NCI-H146 (cell line): ENCODE results near the gene TMEM59.
"Not testable (repeated sequence)": the region's sequence is repeated elsewhere in the genome, so short reads cannot be mapped to it uniquely, and the experiment has no call there.

Source experiments
- DNase-seq: peaks from one replicate; lab custom pipeline; 2025; lab: John Stamatoyannopoulos, UW

The TMEM59 gene

DNA sequence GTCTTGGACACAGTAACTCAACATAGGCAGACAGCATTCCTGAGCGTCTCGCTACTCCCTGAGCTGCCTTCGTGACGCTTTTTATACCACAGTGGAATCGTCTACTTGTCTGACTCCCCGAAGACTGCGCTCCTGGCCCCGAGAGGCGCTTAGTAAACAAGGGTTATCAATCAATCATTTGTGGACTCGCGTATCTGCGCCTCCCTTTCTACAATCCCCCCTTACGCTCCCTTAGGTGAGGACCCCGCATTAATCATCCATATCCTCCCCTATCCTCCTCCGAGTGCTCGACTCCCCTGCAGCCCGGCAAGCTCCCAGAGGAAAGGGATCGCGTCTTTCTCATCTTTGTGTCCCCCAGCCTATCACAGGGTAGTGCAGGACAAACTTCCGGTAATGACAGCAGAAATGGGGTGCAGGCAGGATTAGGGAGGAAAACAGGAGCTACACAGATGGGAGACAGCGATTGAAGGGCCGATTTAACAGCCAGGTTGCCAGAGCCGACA lies 522 bp downstream of the TMEM59 start:
- peak; percentile 54 for DNase-seq

DNA sequence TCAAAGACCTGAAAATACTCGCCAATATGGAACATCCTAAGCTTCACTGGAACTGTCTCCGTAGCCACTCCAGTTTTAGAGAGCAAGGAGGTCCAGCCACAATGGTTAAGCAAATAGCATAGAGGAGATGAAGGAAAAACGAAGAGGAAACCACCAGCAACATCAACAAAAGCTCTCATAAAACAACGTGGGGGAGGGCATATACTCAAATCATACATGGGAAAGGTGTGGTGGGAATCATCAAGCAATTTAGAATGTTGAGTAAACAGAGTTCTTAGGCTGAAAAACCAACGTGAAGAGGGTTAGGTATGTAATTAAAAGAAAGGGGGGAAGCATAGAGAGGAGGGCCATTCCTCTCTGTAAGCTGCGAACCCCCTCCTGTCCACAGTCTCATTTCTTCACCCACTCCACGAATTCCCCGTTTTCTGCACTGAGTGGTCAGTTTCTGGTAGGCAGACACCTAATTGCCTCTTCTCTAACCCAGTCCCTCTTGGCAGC lies 1.0 kb downstream of the TMEM59 start:
- peak; percentile 45 for DNase-seq

DNA sequence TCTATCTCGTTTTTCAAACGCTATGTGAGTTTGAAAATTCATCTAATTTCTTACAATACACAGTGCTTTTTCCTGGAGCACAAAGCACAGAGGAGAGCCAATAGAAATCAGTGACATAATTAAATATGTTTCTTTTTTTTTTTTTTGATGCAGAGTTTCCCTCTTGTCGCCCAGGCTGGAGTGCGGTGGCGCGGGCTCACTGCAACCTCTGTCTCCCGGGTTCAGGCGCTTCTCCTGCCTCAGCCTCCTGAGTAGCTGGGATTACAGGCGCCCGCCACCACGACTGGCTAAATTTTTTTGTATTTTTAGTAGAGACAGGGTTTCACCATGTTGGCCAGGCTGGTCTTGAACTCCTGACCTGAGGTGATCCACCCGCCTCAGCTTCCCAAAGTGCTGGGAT lies 2.6 kb downstream of the TMEM59 start:
- DNase-seq = not testable (repeated sequence)

DNA sequence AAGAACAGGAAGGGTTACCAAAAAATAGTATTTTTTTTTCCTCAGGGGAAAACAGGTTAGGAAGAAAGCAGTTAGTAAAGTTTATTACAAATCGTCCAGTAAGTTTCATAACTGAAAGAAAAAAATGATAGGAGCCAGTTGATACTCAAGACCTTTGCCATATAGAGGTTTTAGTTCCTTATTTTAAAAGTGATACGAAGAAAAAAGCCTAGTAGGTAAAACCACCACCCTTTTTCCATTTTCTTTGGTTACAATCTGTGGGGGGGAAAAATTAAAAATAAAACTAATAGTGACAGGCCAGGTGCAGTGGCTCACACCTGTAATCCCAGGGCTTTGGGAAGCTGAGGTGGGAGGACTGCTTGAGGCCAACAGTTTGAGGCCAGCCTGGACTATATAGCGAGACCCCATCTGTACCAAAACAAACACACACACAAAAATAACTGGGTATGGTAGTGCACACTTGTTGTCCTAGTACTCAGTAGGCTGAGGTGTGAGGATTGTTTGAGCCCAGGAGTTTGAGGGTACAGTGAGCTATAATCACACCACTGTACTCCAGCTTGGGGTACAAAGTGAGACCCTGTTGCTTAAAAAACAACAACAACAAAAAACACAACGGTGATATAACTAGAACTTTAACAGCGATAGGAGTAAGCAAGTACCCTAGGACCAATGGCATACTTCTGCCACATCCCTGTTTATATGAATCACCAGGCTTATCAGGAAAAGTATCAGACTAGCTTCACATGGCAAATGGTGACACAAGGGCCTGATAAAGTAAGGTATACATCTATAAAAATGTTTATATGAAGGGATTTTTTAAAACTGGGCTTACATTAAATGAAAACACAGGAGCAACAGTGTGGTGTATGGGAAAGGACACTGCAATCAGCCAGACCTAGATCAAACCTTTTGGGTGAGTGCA lies 5.4 kb downstream of the TMEM59 start:
- no peak for DNase-seq

DNA sequence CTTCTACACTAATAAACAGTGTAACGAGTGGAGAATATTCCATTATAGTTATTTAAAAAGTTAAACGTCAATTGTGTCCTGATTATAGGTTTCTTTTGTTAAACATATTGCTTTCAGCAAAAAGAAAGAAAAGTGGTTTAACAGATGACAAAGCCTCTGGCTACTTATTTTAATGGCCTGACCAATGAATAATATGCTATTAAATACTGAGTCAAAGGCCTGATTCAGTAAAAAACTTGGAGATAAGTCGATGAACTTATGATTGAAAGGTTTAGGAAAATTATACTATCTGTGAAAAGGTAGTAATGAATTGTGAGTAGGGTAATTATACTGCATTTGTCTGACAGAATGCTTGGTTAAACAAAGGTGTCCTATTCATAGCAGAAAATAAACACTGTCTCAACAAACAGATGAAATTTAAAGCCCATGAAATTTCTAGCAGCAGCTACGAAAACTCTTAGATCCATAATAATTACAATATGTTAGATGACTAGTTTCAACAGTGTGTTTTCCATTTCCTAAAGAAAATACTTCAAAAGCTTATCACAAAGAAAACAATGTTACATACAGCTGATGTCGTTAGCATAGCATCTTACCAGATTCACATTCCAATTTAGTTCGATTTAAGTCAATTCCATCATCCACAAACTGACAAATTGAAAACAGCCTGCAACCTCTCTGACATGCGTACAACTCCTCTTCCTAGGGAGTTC lies 6.2 kb downstream of the TMEM59 start:
- DNase-seq = peak; percentile 72

DNA sequence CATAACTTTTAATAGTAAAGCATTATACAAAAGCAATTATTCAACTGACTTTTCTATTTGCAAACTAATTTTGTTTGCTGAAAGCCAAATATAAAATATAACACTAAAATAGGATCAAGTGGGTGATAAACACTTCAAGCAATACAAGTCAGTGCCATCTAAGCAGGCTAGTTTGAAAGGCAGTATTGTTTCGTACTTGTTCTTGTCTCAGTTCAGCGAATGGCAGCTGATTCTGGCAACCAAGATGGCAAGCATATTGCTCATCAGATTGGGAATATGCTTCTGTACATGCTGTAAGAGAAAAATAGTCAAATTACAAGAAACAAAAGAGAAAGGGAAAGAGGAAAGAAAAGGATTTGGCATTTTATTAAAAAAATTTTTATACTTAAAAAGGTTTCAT lies 7.5 kb downstream of the TMEM59 start:
- DNase-seq = no peak

DNA sequence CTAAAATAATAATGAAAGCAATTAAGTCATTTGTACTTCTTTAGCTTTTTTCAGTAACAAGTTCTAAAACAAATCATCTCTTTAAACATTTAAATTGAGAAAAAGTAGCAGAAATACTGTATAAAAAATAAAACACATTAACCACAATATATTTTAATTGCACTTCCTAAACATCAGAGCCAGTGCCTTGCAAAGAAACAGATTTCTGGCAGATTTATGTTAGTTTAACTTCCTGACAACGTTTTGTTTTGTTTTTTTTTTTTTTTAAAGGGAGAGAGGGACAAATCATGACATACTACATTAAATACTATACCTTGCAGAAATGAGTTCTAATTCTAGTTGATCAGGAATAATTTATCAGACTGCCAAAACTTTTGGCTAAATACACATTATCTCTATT lies 11.2 kb downstream of the TMEM59 start:
- DNase-seq = no peak

DNA sequence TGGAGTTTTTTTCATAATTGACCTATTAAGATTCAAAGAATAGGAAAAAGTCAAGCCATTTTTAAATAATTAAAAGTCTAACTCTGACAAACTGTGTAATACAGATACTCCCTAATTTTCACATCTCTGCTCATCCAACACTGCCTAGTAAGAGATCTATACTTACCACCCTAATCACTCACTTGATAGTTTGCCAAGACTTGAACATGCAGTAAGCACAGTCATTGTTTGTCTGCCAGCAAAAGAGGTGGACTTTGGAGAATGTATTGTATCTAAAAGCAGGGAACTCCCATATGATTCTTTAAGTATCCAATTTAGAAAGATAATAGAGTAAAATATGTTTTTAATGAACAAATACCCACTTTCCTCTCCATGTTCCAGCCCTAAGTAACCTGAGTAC lies 15.5 kb downstream of the TMEM59 start:
- DNase-seq = no peak

DNA sequence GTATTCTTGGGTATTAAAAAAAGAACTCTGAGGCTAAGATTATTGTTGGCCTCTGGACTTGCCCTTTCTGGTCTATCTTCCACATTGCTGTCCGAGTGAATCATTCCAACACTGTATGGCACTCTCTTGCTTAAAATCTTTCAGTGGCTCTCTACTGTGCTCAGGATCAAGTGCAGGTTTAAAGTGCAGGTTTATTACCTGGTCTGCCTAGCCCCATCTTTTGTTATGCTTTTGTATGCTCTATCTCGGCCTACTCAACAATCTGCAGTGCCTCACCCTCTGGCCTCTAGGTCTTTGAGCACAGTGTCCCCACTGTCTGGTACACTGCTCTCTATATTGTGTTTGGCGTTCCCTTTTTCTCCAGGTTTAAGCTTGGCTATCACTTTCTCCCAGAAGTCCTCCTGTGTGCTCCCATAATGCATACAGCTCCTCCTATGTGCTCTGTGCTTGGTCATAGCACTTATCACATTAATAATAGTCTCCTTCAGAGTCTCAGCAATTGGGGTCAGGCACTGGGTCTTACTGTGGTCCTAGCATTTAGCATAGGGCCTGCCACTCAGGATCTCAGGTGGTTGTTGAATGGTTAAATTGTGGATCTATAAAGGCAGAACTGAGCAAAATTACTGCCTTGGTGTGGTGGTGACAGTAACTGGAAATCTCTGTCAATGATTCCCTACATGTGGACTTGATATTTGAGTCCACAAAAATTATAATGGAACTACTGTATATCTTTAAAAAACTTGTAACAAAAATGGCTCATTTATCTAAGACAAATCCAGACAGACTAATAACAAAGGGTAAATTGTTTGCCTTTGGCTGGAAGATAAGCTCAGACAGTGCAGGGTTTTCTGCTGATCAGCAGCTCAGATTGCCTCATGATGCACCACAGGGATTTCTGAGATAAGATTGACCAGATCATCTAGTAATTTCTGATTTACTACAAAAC lies 24.4 kb downstream of the TMEM59 start:
- DNase-seq = peak; percentile 18

DNA sequence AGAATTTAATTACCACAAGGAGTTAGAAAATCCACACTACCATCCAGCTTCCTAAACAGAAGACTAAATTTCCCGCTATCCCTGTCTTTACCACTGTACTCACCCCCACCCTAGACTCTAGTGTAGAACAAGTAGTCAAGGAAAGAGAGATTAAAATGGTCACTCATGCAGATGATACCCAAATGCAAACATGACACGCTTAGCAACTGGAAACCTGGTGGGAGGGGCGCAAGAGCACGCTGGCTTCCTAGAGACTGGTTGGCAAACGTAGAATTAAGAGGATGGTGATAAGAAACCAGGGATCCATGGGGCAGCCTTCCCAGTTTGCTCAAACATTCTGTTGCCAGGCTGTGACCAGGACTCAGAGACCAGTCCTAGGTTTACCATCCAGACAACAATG lies 25.2 kb downstream of the TMEM59 start:
- peak; percentile 65 for DNase-seq

DNA sequence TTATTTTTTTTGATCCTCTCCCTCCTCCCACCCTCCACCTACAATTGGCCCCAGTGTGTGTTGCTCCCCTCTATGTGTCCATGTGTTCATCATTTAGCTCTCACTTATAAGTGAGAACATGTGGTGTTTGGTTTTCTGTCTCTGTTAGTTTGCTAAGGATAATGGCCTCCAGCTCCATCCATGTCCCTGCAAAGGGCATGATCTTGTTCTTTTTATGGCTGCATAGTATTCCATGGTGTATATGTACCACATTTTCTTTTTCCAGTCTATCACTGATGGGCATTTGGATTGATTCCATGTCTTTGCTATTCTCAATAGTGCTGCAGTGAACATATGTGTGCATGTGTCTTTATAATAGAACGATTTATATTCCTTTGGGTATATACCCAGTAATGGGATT lies 28.2 kb downstream of the TMEM59 start:
- DNase-seq = not testable (repeated sequence)

DNA sequence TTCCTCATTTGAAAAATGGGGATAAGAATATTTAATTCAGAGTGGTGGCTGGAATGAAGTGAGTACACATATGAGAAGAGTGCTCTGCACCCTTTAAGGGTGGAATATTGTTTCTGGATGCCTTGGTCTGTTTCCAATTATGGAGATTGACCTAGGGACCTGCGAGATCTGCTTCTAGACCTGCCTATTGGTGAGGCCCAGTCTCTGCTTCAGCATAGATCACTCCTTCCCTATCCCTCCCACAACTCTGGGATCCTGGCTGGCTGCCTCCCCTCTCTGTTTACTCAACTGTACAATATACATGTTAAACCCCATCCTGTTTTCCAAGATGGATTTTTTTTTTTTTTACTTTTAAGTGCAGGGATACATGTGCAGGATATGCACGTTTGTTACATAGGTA lies 28.6 kb downstream of the TMEM59 start:
- no peak for DNase-seq

DNA sequence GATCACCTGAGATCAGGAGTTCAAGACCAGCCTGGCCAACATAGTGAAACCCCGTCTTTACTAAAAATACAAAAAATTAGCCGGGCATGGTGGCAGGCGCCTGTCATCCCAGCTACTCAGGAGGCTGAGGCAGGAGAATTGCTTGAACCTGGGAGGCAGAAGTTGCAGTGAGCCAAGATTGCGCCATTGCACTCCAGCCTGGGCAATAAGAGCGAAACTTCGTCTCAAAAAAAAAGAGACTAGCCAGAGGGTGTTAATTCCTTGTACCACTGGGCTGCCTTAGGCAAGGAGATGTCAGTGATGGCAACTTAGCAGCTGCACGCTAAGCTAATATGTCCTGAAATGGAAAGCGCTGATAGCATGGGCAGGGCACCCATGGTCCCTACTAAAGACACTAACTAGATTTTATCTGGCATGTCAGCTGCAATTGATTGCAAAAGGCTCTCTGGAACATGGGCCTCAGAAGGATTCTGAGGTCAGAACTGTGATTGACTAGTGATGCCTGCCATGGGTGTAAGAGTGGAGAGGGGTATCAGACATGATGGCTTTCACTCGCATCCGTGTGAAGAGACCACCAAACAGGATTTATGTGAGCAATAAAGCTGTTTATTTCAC lies 33.3 kb downstream of the TMEM59 start:
- not testable (repeated sequence) for DNase-seq

DNA sequence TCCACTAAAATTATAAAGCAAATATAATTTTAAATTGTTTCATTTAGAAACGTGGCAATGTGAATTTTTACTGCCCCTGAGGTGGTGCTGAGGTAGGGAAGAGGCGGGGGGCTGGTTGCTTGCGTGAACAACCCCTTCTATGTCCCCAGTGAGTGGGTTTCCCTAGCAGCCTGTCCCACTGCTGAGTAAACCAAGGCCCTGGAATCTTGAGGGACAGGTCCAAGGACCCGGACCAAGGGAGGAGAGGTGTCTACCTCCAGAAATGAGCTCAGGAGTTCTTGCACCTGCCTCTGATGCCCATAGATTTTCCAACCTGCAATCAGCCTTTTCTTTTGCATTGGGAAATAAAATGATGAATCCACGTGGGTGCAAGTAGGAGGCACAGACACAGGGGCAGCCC lies 34.4 kb downstream of the TMEM59 start:
- DNase-seq = no peak

DNA sequence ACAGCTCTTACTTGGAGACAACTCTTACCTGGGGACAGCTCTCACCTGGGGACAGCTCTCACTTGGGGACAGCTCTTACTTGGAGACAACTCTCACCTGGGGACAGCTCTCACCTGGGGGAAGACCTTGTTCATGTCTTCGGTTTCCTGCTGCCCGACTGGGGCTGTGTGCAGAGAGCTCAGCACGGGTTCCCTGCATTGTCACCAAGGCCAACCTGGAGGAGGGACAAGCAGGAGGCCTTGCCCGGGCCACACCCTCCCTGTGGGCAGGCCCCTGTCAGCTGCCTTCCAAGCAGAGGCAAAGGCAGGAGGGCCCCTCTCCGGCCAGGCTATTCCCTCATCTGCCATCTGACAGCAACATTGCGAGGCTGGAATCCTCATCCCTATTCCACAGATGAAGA lies 35.0 kb downstream of the TMEM59 start, which contains the start of gene LDLRAD1:
Gene LDLRAD1 (minus strand): TSS at position 208 of the 400 bp plus-strand sequence. CDS start 74 bp downstream, at position 134.
- peak; percentile 64 for DNase-seq

DNA sequence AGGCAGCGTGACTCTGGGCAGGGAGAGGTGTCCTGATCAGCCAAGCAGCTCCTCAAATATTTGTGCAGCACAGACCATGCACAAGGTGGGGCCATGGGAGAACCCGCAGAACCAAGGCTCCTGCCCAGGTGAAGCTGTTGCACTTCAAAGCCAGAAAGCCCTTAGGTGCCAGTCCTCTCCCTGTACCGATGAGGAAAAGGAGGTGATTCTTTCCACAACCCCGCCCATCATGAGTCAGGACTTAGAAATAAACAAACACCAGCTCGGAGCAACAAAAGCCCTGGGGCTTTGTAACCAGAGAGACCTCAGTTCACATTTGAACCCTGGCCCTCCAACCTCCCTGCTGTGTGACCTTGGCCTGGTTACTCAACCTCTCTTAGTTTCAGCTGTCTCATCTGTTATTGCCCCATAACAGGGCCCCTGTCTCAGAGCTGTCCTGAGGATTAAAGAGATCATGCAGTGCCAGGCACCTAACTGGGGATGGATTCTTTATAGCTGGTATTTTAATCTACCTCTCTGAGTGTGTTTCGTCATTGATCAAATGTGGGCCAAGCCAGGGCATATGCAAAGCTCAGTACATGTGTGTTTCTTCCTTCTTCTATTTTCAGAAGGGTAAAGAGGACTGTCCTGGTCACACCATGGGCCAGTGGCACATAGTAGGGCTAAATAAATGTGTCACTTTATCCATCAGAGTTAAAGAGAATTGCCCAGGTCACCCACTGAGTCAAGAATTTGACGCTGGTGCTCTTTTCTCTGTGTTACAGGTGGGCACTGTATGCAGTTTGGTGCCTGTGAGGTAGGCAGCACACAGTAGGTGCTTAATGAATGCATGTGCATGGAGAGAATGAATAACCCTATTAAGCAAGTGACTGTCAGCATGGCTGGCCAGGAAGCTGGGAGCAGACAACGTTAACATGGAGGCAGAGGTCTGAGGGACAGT lies 36.4 kb downstream of the TMEM59 start:
- DNase-seq = peak; percentile 72

DNA sequence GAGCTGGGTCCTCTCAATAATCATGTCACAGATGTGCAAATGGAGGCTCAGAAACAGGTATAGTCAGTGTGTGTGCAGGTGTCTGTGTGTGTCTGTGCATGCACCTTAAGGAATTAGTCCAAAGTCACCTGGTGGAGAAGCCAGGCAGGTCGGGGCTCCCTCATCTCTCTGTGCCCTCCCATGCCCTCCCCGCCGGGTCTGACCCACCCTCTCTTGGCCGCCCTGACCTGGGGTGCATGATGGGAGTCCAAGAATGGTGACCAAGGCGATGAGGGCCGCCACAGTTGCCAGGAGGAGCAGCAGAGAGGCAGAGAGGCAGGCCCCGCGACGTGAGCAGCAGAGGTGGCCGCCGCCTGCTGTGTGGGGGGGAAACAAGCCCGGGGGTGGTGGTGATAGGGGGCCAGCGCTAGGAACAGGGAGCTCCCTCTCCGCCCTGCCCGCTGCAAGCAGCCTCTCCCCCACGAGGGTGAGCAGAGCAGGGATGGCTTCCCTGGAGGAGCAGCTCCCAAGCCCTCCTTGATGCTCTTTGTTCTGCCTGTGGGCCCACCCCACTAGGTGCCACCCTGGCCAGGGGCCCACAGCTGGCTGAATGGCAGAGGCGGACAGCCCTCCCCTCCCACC lies 38.9 kb downstream of the TMEM59 start:
- DNase-seq = no peak

DNA sequence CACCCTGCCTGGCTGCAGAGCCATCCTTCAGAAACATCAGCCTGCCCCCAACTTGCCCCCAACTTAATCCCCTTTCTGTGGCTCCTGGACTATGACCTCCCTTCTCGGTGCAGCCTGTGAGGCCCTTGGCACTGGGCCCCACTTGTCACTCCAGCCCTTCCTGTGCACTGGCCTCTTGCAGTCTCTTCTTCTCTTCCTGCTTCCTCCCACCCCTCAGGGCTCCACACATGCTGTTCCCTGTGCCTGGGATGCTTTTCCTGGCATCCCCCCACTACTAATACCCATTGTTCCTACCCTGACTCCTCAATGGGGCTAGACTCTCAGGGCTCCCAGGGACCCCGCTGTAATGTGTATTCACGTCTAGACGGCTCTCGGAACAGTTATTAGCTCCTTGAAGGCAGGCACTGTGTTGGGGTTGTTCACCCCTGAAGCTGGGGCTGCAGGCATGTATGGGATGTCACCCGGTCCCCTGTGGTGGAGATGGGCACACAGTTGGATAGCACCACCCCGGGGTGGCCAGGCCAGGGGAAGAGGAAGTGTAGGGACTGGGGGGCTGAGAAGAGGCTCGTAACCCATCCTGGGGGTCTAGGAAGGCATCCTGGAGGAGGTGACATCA lies 39.5 kb downstream of the TMEM59 start:
- DNase-seq = no peak

DNA sequence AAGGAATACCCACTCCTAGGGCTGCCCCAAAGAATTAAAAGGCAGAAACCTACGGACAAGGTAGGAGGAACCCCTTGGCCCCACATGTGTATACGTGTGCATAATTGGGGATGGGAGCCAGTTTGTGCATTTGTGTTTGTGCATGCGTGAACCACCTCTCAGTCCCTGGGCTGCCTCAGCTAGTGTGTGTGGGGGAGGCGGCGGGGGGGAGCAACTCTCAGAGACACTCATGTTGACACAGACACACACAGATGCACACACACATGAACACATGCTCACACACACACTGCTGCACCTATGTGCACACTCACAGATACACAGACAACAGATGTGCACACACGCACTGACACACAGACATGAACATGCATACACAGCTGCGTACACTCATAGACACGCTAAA lies 40.1 kb downstream of the TMEM59 start:
- no peak for DNase-seq
